ENCODE results near the gene PLEKHG4B. TPM values are rescaled to one million over a fixed set of nuclear protein-coding genes. Genes with fewer than 3 reads are reported as not detected.

PLEKHG4B gene
- total and polyA plus RNA-seq, 4 donors: under 0.01 to 0.05 (median 0.01) TPM; not detected in 1

GRCh38 chr5:157801-158200 is 65.8 kb downstream of the PLEKHG4B start:
- 87% methylated on average over 11 of the region's 11 CpGs for WGBS
- DNase-seq (ENCODE audit: low spot score): no peak
- Histone ChIP-seq H3K4me1 (ENCODE audit: control insufficient read depth in 4 of 4, insufficient read depth in 4 of 4, low read length in 3 of 4) (no peaks in the 10 kb centered on the region), H3K27ac (ENCODE audit: low read depth in 1 of 2, low read length in 2 of 2) (no peak overlapping the region), H3K27me3 (ENCODE audit: control insufficient read depth in 4 of 4, insufficient read depth in 4 of 4, low read length in 3 of 4) (no peaks in the 10 kb centered on the region), H3K36me3 (ENCODE audit: control insufficient read depth in 4 of 4, insufficient read depth in 3 of 4, low read depth in 1 of 4, low read length in 3 of 4) (no peaks in the 10 kb centered on the region), H3K9me3 (ENCODE audit: control insufficient read depth in 4 of 4, low read length in 3 of 4) (no peaks in the 10 kb centered on the region), H3K4me3 (ENCODE audit: low read depth in 1 of 3, low read length in 3 of 3) (no peak overlapping the region), H3K9ac (ENCODE audit: low read depth in 1 of 2, low read length in 2 of 2) (no peak overlapping the region)
- TF ChIP-seq FOXA1 (IDR thresholded peaks at IDR 0.05) (no peak), GABPA (IDR thresholded peaks at IDR 0.05 in 1 of 2, conservative IDR thresholded peaks at IDR 0.05 in 1 of 2) (no peak), RAD21 (IDR thresholded peaks at IDR 0.05) (no peak)

GRCh38 chr5:158807-159447 is 67.0 kb downstream of the PLEKHG4B start:
- Histone ChIP-seq H3K4me1 (ENCODE audit: control insufficient read depth in 4 of 4, insufficient read depth in 4 of 4, low read length in 3 of 4) (no peaks in the 10 kb centered on the region), H3K4me3 (ENCODE audit: low read depth in 1 of 3, low read length in 3 of 3) (no peak overlapping the region), H3K36me3 (ENCODE audit: control insufficient read depth in 4 of 4, insufficient read depth in 3 of 4, low read depth in 1 of 4, low read length in 3 of 4) (no peaks in the 10 kb centered on the region), H3K27me3 (ENCODE audit: control insufficient read depth in 4 of 4, insufficient read depth in 4 of 4, low read length in 3 of 4) (no peaks in the 10 kb centered on the region), H3K9me3 (ENCODE audit: control insufficient read depth in 4 of 4, low read length in 3 of 4) (no peaks in the 10 kb centered on the region), H3K27ac (ENCODE audit: low read depth in 1 of 2, low read length in 2 of 2) (no peak overlapping the region), H3K9ac (ENCODE audit: low read depth in 1 of 2, low read length in 2 of 2) (no peak overlapping the region)
- DNase-seq (ENCODE audit: low spot score): no peak
- TF ChIP-seq, protein P1, sequence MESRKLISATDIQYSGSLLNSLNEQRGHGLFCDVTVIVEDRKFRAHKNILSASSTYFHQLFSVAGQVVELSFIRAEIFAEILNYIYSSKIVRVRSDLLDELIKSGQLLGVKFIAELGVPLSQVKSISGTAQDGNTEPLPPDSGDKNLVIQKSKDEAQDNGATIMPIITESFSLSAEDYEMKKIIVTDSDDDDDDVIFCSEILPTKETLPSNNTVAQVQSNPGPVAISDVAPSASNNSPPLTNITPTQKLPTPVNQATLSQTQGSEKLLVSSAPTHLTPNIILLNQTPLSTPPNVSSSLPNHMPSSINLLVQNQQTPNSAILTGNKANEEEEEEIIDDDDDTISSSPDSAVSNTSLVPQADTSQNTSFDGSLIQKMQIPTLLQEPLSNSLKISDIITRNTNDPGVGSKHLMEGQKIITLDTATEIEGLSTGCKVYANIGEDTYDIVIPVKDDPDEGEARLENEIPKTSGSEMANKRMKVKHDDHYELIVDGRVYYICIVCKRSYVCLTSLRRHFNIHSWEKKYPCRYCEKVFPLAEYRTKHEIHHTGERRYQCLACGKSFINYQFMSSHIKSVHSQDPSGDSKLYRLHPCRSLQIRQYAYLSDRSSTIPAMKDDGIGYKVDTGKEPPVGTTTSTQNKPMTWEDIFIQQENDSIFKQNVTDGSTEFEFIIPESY (IDR thresholded peaks at IDR 0.05): no peak
- TF ChIP-seq YY1 (IDR thresholded peaks at IDR 0.05) (no peak), MAX (IDR thresholded peaks at IDR 0.05) (no peak), RAD21 (IDR thresholded peaks at IDR 0.05) (no peak), NR2F2 (IDR thresholded peaks at IDR 0.05) (no peak), FOXA1 (IDR thresholded peaks at IDR 0.05) (no peak), SP1 (IDR thresholded peaks at IDR 0.05) (no peak), ATF3 (IDR thresholded peaks at IDR 0.05) (no peak), FOXA2 (IDR thresholded peaks at IDR 0.05) (no peak), JUND (IDR thresholded peaks at IDR 0.05) (no peak)
- TF ChIP-seq, protein P2, sequence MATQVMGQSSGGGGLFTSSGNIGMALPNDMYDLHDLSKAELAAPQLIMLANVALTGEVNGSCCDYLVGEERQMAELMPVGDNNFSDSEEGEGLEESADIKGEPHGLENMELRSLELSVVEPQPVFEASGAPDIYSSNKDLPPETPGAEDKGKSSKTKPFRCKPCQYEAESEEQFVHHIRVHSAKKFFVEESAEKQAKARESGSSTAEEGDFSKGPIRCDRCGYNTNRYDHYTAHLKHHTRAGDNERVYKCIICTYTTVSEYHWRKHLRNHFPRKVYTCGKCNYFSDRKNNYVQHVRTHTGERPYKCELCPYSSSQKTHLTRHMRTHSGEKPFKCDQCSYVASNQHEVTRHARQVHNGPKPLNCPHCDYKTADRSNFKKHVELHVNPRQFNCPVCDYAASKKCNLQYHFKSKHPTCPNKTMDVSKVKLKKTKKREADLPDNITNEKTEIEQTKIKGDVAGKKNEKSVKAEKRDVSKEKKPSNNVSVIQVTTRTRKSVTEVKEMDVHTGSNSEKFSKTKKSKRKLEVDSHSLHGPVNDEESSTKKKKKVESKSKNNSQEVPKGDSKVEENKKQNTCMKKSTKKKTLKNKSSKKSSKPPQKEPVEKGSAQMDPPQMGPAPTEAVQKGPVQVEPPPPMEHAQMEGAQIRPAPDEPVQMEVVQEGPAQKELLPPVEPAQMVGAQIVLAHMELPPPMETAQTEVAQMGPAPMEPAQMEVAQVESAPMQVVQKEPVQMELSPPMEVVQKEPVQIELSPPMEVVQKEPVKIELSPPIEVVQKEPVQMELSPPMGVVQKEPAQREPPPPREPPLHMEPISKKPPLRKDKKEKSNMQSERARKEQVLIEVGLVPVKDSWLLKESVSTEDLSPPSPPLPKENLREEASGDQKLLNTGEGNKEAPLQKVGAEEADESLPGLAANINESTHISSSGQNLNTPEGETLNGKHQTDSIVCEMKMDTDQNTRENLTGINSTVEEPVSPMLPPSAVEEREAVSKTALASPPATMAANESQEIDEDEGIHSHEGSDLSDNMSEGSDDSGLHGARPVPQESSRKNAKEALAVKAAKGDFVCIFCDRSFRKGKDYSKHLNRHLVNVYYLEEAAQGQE (IDR thresholded peaks at IDR 0.05): no peak
- 77% methylated on average over 17 of the region's 17 CpGs for WGBS
